ENCODE data around the gene OLIG3.

Gene OLIG3

GRCh38 chr6:137486416-137486815 is 7.8 kb downstream of the OLIG3 start:
- TF ChIP-seq, protein P1, sequence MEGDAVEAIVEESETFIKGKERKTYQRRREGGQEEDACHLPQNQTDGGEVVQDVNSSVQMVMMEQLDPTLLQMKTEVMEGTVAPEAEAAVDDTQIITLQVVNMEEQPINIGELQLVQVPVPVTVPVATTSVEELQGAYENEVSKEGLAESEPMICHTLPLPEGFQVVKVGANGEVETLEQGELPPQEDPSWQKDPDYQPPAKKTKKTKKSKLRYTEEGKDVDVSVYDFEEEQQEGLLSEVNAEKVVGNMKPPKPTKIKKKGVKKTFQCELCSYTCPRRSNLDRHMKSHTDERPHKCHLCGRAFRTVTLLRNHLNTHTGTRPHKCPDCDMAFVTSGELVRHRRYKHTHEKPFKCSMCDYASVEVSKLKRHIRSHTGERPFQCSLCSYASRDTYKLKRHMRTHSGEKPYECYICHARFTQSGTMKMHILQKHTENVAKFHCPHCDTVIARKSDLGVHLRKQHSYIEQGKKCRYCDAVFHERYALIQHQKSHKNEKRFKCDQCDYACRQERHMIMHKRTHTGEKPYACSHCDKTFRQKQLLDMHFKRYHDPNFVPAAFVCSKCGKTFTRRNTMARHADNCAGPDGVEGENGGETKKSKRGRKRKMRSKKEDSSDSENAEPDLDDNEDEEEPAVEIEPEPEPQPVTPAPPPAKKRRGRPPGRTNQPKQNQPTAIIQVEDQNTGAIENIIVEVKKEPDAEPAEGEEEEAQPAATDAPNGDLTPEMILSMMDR (IDR thresholded peaks at IDR 0.05; ENCODE audit: insufficient read depth, low read depth, low read length, missing control alignments), result no peak
- H3K4me3 ChIP-seq (ENCODE audit: low read depth, low read length), result no peak overlapping the region
- no peak for DNase-seq (ENCODE audit: low read depth)

DNA sequence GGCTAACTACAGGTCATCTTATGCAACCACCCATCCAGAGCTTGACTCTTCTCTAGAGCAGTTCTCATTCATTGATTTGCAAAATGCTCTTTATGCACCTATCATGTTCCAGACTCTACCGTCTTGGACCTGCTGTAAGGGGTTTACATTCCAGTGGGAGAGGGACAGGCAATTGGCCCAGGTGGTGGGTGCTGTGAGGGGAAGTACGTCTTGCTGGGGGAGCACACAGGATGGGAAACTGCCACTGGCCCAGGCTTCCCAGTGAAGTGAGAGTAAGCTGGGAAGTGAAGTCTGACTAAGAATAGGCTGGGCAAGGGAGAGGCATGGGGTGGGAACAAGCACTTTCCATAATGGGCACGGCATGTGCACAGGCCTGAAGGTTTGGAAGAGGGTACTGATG is 13.8 kb downstream of the OLIG3 start:
- H3K4me3 ChIP-seq (ENCODE audit: low read depth, low read length), result no peak overlapping the region
- TF ChIP-seq, protein P1 (IDR thresholded peaks at IDR 0.05; ENCODE audit: insufficient read depth, low read depth, low read length, missing control alignments), result no peak

DNA sequence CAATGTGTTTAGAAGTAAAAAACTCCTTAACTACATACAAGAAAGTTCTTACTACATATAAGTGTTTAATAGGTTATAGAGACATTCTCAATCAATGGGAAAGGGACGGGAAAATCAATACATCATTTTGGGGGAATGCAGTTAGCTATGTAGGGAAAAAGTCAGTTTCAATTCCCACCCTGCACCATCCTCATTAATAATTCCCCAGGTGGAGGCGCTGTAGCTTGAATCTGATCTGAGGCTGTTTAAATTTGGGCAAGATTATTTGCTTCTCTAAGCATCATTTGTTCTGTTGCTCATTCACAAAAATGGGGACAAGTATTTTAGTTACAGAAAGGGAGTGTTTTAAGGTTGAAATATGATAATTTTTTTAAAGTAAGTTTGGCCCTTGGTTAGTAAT is 19.1 kb downstream of the OLIG3 start:
- TF ChIP-seq, protein P1 (IDR thresholded peaks at IDR 0.05; ENCODE audit: insufficient read depth, low read depth, low read length, missing control alignments), result peak; percentile 4
- no peak overlapping the region for H3K4me3 ChIP-seq (ENCODE audit: low read depth, low read length)
- no peak for DNase-seq (ENCODE audit: low read depth)

More for the DNA sequence above, 13.8 kb downstream of the OLIG3 start:
- no peak for DNase-seq (ENCODE audit: low read depth)

GRCh38 chr6:137473598-137473997 is 20.6 kb downstream of the OLIG3 start:
- TF ChIP-seq, protein P1 (IDR thresholded peaks at IDR 0.05; ENCODE audit: insufficient read depth, low read depth, low read length, missing control alignments), result no peak
- DNase-seq (ENCODE audit: low read depth), result no peak
- H3K4me3 ChIP-seq (ENCODE audit: low read depth, low read length), result no peak overlapping the region

- H3K4me3 ChIP-seq (ENCODE audit: low read depth, low read length), result no peak overlapping the region
- TF ChIP-seq, protein P1 (IDR thresholded peaks at IDR 0.05; ENCODE audit: insufficient read depth, low read depth, low read length, missing control alignments), result no peak
- no peak for DNase-seq (ENCODE audit: low read depth)
These were observed 21.5 kb downstream of the OLIG3 start for GRCh38 chr6:137472641-137473137.

DNA sequence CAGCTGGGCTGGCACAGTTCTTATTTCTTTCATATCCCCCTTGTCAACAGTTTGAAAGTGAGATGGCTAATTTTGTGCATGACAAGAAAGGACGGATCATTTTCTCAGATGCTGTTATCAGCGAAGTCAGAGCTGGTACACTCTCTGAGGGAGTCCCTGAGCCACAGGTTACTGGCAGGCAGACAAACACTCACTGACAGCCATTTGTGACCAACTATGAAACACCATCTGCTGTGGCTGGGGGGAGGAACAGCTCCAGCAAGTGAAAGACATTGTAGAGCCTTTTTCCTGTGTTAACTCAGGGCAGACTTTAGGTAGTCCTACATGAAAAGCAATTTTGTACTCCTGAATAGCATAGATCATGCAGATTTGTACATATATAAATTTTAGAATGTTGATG is 22.2 kb downstream of the OLIG3 start:
- no peak for DNase-seq (ENCODE audit: low read depth)
- TF ChIP-seq, protein P1 (IDR thresholded peaks at IDR 0.05; ENCODE audit: insufficient read depth, low read depth, low read length, missing control alignments), result no peak
- no peak overlapping the region for H3K4me3 ChIP-seq (ENCODE audit: low read depth, low read length)

GRCh38 chr6:137471497-137471896 is 22.7 kb downstream of the OLIG3 start:
- TF ChIP-seq, protein P1 (IDR thresholded peaks at IDR 0.05; ENCODE audit: insufficient read depth, low read depth, low read length, missing control alignments), result no peak
- DNase-seq (ENCODE audit: low read depth), result no peak
- H3K4me3 ChIP-seq (ENCODE audit: low read depth, low read length), result no peak overlapping the region
